HepG2 (cell line): ENCODE data around the gene CD44. TPM values are rescaled to one million over a fixed set of nuclear protein-coding genes. Genes with fewer than 3 reads are reported as not detected.

Source experiments
- ATAC-seq: fragments of 200-7000 bp; cut with Tn5 transposase; 3 replicates; pipeline ENCODE4 v1.9.1; 2020; ENCODE audit warnings: mild to moderate bottlenecking, moderate library complexity
- BruUV-seq: library from RNA; stranded (reverse); fragments of 400-500 nt; replicated peaks from 2 replicates; lab custom pipeline; 2021; lab: Mats Ljungman, UMichigan
- CTCF ChIA-PET: fragments of 300-600 bp; formaldehyde crosslinking; extraction: SDS; loops from one replicate; lab custom pipeline; 2021; ENCODE audit warnings: low total read pairs, inconsistent platforms, low intra/inter-chr PET ratio; lab: Yijun Ruan, JAX
- POLR2A ChIA-PET: fragments of 350-600 bp; sonication (Branson Sonifier 250); formaldehyde crosslinking; loops from one replicate; lab custom pipeline; 2020; ENCODE audit warnings: antibody characterized with exemption, inconsistent platforms; lab: Yijun Ruan, JAX
- DNase-seq: peaks from one replicate; pipeline ENCODE4 v3.0.0-alpha.2; 2015; ENCODE audit warnings: low spot score
- FAIRE-seq: peaks from 3 replicates; lab custom pipeline; 2011; peaks lifted over from hg19 to GRCh38; lab: Jason Lieb, UNC
- H2AFZ ChIP-seq: one replicate; pipeline ENCODE4 v1.6.1; 2011; ENCODE audit warnings: low read length, inconsistent platforms
- H3K27ac ChIP-seq: fragments of 300-600 bp; 3 replicates; pipeline ENCODE4 v1.8.0; 2011; ENCODE audit warnings: mixed run types, mild to moderate bottlenecking, mixed read lengths, low read length, inconsistent platforms; ENCODE audit not compliant: insufficient read depth; ENCODE audit errors: extremely low read length
- H3K27me3 ChIP-seq, 2 experiments: fragments of 200-600 bp in 1 of 2; 2 replicates in 1 of 2; 3 replicates in 1 of 2; pipeline versions ENCODE4 v1.6.0 to v1.8.0; 2011; ENCODE audit warnings: low read length in 2 of 2, mild to moderate bottlenecking in 2 of 2, moderate library complexity in 2 of 2, inconsistent platforms in 1 of 2; ENCODE audit not compliant: insufficient read depth in 2 of 2, control insufficient read depth in 1 of 2
- H3K36me3 ChIP-seq, 2 experiments: fragments of 200-600 bp in 1 of 2; replicated peaks in 1 of 2; 2 replicates in 1 of 2; 3 replicates in 1 of 2; pipeline versions ENCODE4 v1.5.1 to v1.8.0; 2011; ENCODE audit warnings: low read length in 2 of 2, inconsistent platforms in 1 of 2; ENCODE audit not compliant: insufficient read depth in 2 of 2, control insufficient read depth in 1 of 2
- H3K4me1 ChIP-seq: 2 replicates; pipeline ENCODE4 v1.5.1; 2012; ENCODE audit warnings: low read length, inconsistent platforms; ENCODE audit not compliant: insufficient read depth
- H3K4me2 ChIP-seq: 2 replicates; pipeline ENCODE4 v1.6.0; 2011; ENCODE audit warnings: low read depth, low read length, inconsistent platforms
- H3K4me3 ChIP-seq, 3 experiments: fragments of 200-600 bp in 1 of 3; sonication (generic), shearing (Covaris generic) in 1 of 3; replicated peaks in 1 of 3; 2 replicates each; pipeline ENCODE4 v1.5.1; 2011 to 2016; ENCODE audit warnings: low read length in 3 of 3, inconsistent platforms in 2 of 3, low read depth in 2 of 3, mild to moderate bottlenecking in 2 of 3, control low read depth in 1 of 3, mixed read lengths in 1 of 3; ENCODE audit not compliant: insufficient read depth in 1 of 3
- H3K79me2 ChIP-seq: one replicate; pipeline ENCODE4 v1.6.1; 2011; ENCODE audit warnings: low read length, inconsistent platforms; ENCODE audit not compliant: insufficient read depth
- H3K9ac ChIP-seq: 2 replicates; pipeline ENCODE4 v1.6.0; 2011; ENCODE audit warnings: mild to moderate bottlenecking, low read depth, low read length, inconsistent platforms; ENCODE audit not compliant: insufficient read depth
- H3K9me3 ChIP-seq: 2 replicates; pipeline ENCODE4 v1.5.1; 2012; ENCODE audit warnings: mild to moderate bottlenecking, low read length
- H4K20me1 ChIP-seq: 2 replicates; pipeline ENCODE4 v1.6.0; 2011; ENCODE audit warnings: inconsistent platforms, mild to moderate bottlenecking, low read length, moderate library complexity; ENCODE audit not compliant: insufficient read depth
- CHCHD3 ChIP-seq: sonication (generic); formaldehyde crosslinking; IDR thresholded peaks from 2 replicates; pipeline ENCODE4 v1.8.0; 2022; ENCODE audit warnings: mild to moderate bottlenecking, missing genetic modification reagents, moderate library complexity
- CREM ChIP-seq, 2 experiments: sonication (generic) in 1 of 2; formaldehyde crosslinking in 1 of 2; IDR thresholded peaks; 2 replicates each; pipeline versions ENCODE4 v1.4.0 to v1.6.1; 2016 to 2020; ENCODE audit warnings: antibody characterized with exemption in 1 of 2, mild to moderate bottlenecking in 1 of 2, missing genetic modification reagents in 1 of 2
- DNMT1 ChIP-seq: sonication (generic); formaldehyde crosslinking; IDR thresholded peaks from 2 replicates; pipeline ENCODE4 v1.5.1; 2020; ENCODE audit warnings: mild to moderate bottlenecking, missing genetic modification reagents
- EP300 ChIP-seq, 3 experiments: sonication (generic) in 1 of 3; formaldehyde crosslinking in 1 of 3; IDR thresholded peaks; 2 replicates each; pipeline versions ENCODE4 v1.5.1 to v1.6.1; 2011 to 2020; ENCODE audit warnings: low read depth in 2 of 3, low read length in 2 of 3, borderline replicate concordance in 1 of 3, improper control_type of control experiment in 1 of 3, mild to moderate bottlenecking in 1 of 3, missing genetic modification reagents in 1 of 3, moderate library complexity in 1 of 3
- KAT8 ChIP-seq: IDR thresholded peaks from 2 replicates; pipeline ENCODE4 v1.6.1; 2016; ENCODE audit warnings: missing genetic modification reagents, missing compliant biosample characterization
- MIER3 ChIP-seq: IDR thresholded peaks from 2 replicates; pipeline ENCODE4 v1.6.1; 2016; ENCODE audit warnings: missing compliant biosample characterization, borderline replicate concordance
- NRL ChIP-seq: sonication (generic); formaldehyde crosslinking; IDR thresholded peaks from 2 replicates; pipeline ENCODE4 v1.5.0; 2020; ENCODE audit warnings: missing genetic modification reagents, mild to moderate bottlenecking, moderate library complexity, borderline replicate concordance
- SALL1 ChIP-seq: sonication (generic); formaldehyde crosslinking; IDR thresholded peaks from 2 replicates; pipeline ENCODE4 v1.8.0; 2022; ENCODE audit warnings: mild to moderate bottlenecking, missing genetic modification reagents
- ZFP62 ChIP-seq: sonication (generic); formaldehyde crosslinking; IDR thresholded peaks from 2 replicates; pipeline ENCODE4 v1.4.0; 2020; ENCODE audit warnings: missing genetic modification reagents
- ZNF225 ChIP-seq: sonication (generic); formaldehyde crosslinking; IDR thresholded peaks from 2 replicates; pipeline ENCODE4 v1.4.0; 2020; ENCODE audit warnings: mild to moderate bottlenecking, missing genetic modification reagents
- ZNF282 ChIP-seq: fragments of 450-650 bp; IDR thresholded peaks from 2 replicates; pipeline ENCODE4 v1.6.1; 2018; ENCODE audit not compliant: partially characterized antibody
- ZNF431 ChIP-seq: sonication (generic); formaldehyde crosslinking; IDR thresholded peaks from 2 replicates; pipeline ENCODE4 v1.9.0; 2022; ENCODE audit warnings: missing genetic modification reagents, low read depth, mild to moderate bottlenecking, borderline replicate concordance
- ZNF772 ChIP-seq: sonication (generic); formaldehyde crosslinking; IDR thresholded peaks from 2 replicates; pipeline ENCODE4 v1.5.0; 2020; ENCODE audit warnings: mild to moderate bottlenecking, missing genetic modification reagents
- WGBS: methylation state at CpG from one replicate; pipeline ENCODE4 v1.1.6; 2017; ENCODE audit warnings: low lambda C conversion rate; 5-methylcytosine and 5-hydroxymethylcytosine counted together
- in situ Hi-C: cut with HindIII; loops from 2 replicates; pipeline ENCODE4 v1.10.0; 2017; ENCODE audit warnings: low pct_unique_long_range_greater_than_20kb; ENCODE audit not compliant: extremely low pct_ligation_motif_present
- intact Hi-C: fragments of 100-400 bp; cut with micrococcal nuclease; formaldehyde crosslinking; loops from one replicate; pipeline ENCODE4 v1.10.0; 2022; ENCODE audit not compliant: unreplicated experiment
- polyA plus RNA-seq, 8 experiments: library from polyadenylated mRNA; depleted of rRNA in 3 of 8; stranded (reverse) in 7 of 8; unstranded in 1 of 8; fragments of >200 nt; fragmentation: Illumina TruSeq in 4 of 8; extraction: Trizol in 4 of 8; gene quantifications; 2 replicates each; pipeline versions ENCODE4 v1.2.1 to v1.2.3, GENCODE V29; 2011 to 2016; ENCODE audit warnings: low read depth in 4 of 8, missing spikeins in 1 of 8, mixed read lengths in 1 of 8; ENCODE audit not compliant: insufficient read depth in 1 of 8
- total RNA-seq, 5 experiments: library from RNA; depleted of rRNA; stranded (reverse); fragments of >200 nt; fragmentation: Illumina TruSeq; extraction: Trizol; gene quantifications; 2 replicates each; pipeline ENCODE4 v1.2.3, GENCODE V29; 2016; ENCODE audit warnings: low read depth in 1 of 5
- TF ChIP-seq, protein P1 (sequence below): sonication (generic); formaldehyde crosslinking; IDR thresholded peaks from 2 replicates; pipeline ENCODE4 v1.8.0; 2023; ENCODE audit warnings: mild to moderate bottlenecking, missing genetic modification reagents
- TF ChIP-seq, protein P2 (sequence below): sonication (generic); formaldehyde crosslinking; IDR thresholded peaks from 2 replicates; pipeline ENCODE4 v1.4.0; 2020; ENCODE audit warnings: missing genetic modification reagents, low read depth, mild to moderate bottlenecking, borderline replicate concordance
- TF ChIP-seq, protein P3 (sequence below): IDR thresholded peaks from 2 replicates; pipeline ENCODE4 v1.6.1; 2012; ENCODE audit warnings: inconsistent platforms

CD44 gene
- total and polyA plus RNA-seq, 2 of the 13 experiments (the other 11 are each of a cell fraction or from before 2014, with no cell fraction given), result 0.02 to 0.11 TPM

DNA sequence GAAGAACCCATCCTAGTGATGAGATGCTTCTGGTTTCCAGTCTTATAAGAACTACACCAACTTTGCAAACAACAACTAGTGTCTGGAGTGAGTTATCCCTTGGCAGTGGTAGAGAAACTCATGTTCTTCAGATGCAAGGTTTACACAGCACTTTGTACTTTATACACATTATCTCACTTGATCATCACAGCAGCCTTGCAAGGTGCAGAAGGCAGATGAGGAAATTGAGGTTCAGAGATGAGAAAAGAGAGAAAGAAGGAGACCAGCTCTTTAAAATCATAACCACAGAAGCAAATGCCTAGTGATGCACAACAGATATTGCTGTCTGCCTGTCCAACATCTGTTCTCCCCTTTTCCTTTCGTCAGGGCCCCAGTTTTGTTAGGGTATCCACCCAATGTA is 16.7 kb upstream of the CD44 start:
- Histone ChIP-seq H4K20me1 (no peaks in the 10 kb centered on the region), H3K4me2 (no peak overlapping the region), H2AFZ (no peak overlapping the region), H3K27ac (no peak overlapping the region), H3K9ac (no peak overlapping the region), H3K27me3 (no peaks in the 10 kb centered on the region), H3K4me1 (no peaks in the 10 kb centered on the region), H3K4me3 (no peak overlapping the region), H3K9me3 (no peaks in the 10 kb centered on the region), H3K36me3 (no peaks in the 10 kb centered on the region), H3K79me2 (no peaks in the 10 kb centered on the region)
- WGBS, result 7% methylated on average over 1 of the region's 1 CpG
- POLR2A ChIA-PET, result no interaction called here
- in situ Hi-C loops, result no loop called here
- TF ChIP-seq ZNF282, result no peak
- TF ChIP-seq SALL1 (CRISPR knock-in tag), result no peak
- intact Hi-C loops, result no loop called here
- FAIRE-seq, result no peak
- no TSS peak for BruUV-seq
- CTCF ChIA-PET, result no interaction called here
- DNase-seq, result no peak
- no peak for ATAC-seq

DNA sequence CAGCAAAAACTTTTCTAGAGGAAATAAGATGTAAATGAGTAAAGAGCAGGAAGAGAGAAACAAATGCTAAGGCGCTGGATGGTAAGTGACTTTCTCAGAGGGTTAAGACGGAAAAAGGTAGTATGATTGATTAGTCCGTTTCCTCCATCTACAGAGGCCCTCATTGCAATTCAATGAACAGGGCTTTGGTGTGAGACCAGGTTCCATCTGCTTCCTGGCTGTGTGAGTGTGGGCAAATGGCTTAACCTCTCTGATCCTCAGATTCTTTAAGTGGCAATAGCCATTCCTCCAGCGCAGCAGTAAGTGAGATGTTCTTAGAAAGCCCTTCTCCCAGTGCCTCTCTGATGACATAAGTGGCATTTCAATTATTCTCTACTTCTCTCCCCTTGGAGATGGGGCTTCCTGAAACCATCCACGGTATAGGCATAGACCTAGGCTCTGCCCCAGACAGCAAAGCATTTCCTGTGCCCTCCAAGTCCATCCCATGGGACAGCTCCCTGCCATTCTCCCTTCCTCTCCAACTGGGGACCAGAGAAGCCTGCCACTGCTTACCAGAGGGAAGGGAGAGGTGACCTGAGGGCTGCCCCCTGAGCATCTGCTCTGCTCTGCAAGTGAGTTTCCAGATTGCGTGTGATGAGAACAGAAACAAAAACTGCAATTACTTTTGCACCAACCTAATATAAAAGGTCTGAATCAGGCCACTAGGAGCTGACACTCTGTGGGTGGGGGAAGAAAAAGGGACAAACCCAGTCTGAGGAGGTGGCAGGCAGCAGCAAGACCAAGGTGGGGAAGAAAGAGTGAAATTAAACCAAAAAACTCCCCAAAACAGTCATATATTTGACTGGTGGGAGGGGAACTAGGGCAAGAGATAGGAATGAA is 12.7 kb upstream of the CD44 start:
- BruUV-seq, result no TSS peak
- WGBS, result 34% methylated on average over 6 of the region's 6 CpGs
- Histone ChIP-seq H4K20me1 (no peaks in the 10 kb centered on the region), H2AFZ (no peak overlapping the region), H3K36me3 (no peaks in the 10 kb centered on the region), H3K4me2 (no peak overlapping the region), H3K79me2 (no peaks in the 10 kb centered on the region), H3K27ac (no peak overlapping the region), H3K27me3 (no peaks in the 10 kb centered on the region), H3K4me1 (no peaks in the 10 kb centered on the region), H3K9me3 (no peaks in the 10 kb centered on the region), H3K9ac (no peak overlapping the region), H3K4me3 (no peak overlapping the region)
- in situ Hi-C loops, result no loop called here
- ATAC-seq (no peak), DNase-seq (no peak), FAIRE-seq (no peak)
- intact Hi-C loops, result no loop called here
- CTCF ChIA-PET, result no interaction called here
- POLR2A ChIA-PET, result no interaction called here
- TF ChIP-seq CREM (IDR thresholded peaks at IDR 0.05), result no peak
- no peak for TF ChIP-seq CREM (CRISPR knock-in tag; IDR thresholded peaks at IDR 0.05)
- no peak for TF ChIP-seq EP300 (IDR thresholded peaks at IDR 0.05; ENCODE audit: low read depth in 2 of 2, low read length in 2 of 2)
- TF ChIP-seq EP300 (CRISPR knock-in tag; IDR thresholded peaks at IDR 0.05; ENCODE audit: borderline replicate concordance), result no peak
- TF ChIP-seq, protein P1, sequence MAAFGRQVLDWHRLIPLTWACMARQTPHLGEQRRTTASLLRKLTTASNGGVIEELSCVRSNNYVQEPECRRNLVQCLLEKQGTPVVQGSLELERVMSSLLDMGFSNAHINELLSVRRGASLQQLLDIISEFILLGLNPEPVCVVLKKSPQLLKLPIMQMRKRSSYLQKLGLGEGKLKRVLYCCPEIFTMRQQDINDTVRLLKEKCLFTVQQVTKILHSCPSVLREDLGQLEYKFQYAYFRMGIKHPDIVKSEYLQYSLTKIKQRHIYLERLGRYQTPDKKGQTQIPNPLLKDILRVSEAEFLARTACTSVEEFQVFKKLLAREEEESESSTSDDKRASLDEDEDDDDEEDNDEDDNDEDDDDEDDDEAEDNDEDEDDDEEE, result no peak
- TF ChIP-seq, protein P2, sequence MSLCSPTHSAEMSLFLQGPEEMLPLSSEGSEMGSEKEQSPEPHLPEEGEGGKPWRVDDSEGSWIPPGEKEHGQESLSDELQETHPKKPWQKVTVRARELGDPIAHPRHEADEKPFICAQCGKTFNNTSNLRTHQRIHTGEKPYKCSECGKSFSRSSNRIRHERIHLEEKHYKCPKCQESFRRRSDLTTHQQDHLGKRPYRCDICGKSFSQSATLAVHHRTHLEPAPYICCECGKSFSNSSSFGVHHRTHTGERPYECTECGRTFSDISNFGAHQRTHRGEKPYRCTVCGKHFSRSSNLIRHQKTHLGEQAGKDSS (CRISPR knock-in tag), result no peak
- TF ChIP-seq, protein P3, sequence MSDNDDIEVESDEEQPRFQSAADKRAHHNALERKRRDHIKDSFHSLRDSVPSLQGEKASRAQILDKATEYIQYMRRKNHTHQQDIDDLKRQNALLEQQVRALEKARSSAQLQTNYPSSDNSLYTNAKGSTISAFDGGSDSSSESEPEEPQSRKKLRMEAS, result no peak
- TF ChIP-seq ZFP62 (CRISPR knock-in tag), result no peak
- no peak for TF ChIP-seq ZNF431 (CRISPR knock-in tag)
- TF ChIP-seq ZNF282, result no peak
- TF ChIP-seq ZNF225 (CRISPR knock-in tag), result no peak
- no peak for TF ChIP-seq KAT8 (CRISPR knock-in tag)
- no peak for TF ChIP-seq NRL (CRISPR knock-in tag)
- no peak for TF ChIP-seq DNMT1 (CRISPR knock-in tag)
- no peak for TF ChIP-seq ZNF772 (CRISPR knock-in tag)
- no peak for TF ChIP-seq MIER3 (CRISPR knock-in tag)
- no peak for TF ChIP-seq CHCHD3 (CRISPR knock-in tag)
